Endothelial cell of umbilical vein (primary cell): ENCODE data around the gene ANKS1A. TPM values are rescaled to one million over a fixed set of nuclear protein-coding genes. Genes with fewer than 3 reads are reported as not detected.

Experiments
- BruUV-seq: library from RNA; stranded (reverse); fragments of 400-500 nt; replicated peaks from 2 replicates; lab custom pipeline; 2021; lab: Mats Ljungman, UMichigan
- CTCF ChIA-PET: fragments of 300-600, 350-600 bp; sonication (Branson Sonifier 250); formaldehyde crosslinking; loops from one replicate; lab custom pipeline; 2021; ENCODE audit warnings: antibody characterized with exemption, inconsistent platforms; lab: Charles Lee
- POLR2A ChIA-PET: fragments of 300-600, 350-600 bp; sonication (Branson Sonifier 250); formaldehyde crosslinking; loops from one replicate; lab custom pipeline; 2021; ENCODE audit warnings: antibody characterized with exemption, inconsistent platforms; lab: Charles Lee
- DNase-seq: peaks from one replicate; pipeline ENCODE4 v3.0.0-alpha.2; 2011; ENCODE audit warnings: low read depth, low spot score
- FAIRE-seq: peaks from 2 replicates; lab custom pipeline; 2011; peaks lifted over from hg19 to GRCh38; lab: Jason Lieb, UNC
- H2AFZ ChIP-seq: 2 replicates; pipeline ENCODE4 v1.6.0; 2012; ENCODE audit warnings: low read depth, low read length, control low read depth, inconsistent platforms
- H3K27ac ChIP-seq: 2 replicates; pipeline ENCODE4 v1.5.1; 2011; ENCODE audit warnings: low read depth, mild to moderate bottlenecking, control low read depth, low read length, moderate library complexity; ENCODE audit not compliant: insufficient read depth
- H3K27me3 ChIP-seq, 2 experiments: 2 replicates each; pipeline versions ENCODE4 v1.6.0 to v1.6.1; 2011; ENCODE audit warnings: low read length in 2 of 2, mixed read lengths in 1 of 2; ENCODE audit not compliant: control insufficient read depth in 2 of 2, insufficient read depth in 2 of 2
- H3K36me3 ChIP-seq, 2 experiments: 2 replicates in 1 of 2; 3 replicates in 1 of 2; pipeline ENCODE4 v1.5.1; 2011; ENCODE audit warnings: low read length in 2 of 2, mild to moderate bottlenecking in 1 of 2, moderate library complexity in 1 of 2; ENCODE audit not compliant: control insufficient read depth in 2 of 2, insufficient read depth in 2 of 2; ENCODE audit errors: extremely low read depth in 1 of 2
- H3K4me1 ChIP-seq: 3 replicates; pipeline ENCODE4 v1.5.1; 2011; ENCODE audit warnings: mild to moderate bottlenecking, low read length; ENCODE audit not compliant: control insufficient read depth, insufficient read depth; ENCODE audit errors: extremely low read depth
- H3K4me2 ChIP-seq: 2 replicates; pipeline ENCODE4 v1.6.1; 2011; ENCODE audit warnings: low read length, control low read depth, mixed read lengths; ENCODE audit not compliant: insufficient read depth
- H3K4me3 ChIP-seq, 3 experiments: fragments of 200-600 bp in 1 of 3; sonication (generic), shearing (Covaris generic) in 1 of 3; replicated peaks in 1 of 3; 2 replicates each; pipeline ENCODE4 v1.5.1; 2011 to 2016; ENCODE audit warnings: control low read depth in 3 of 3, low read length in 3 of 3, mild to moderate bottlenecking in 2 of 3, inconsistent platforms in 1 of 3, low read depth in 1 of 3, moderate library complexity in 1 of 3; ENCODE audit not compliant: insufficient read depth in 1 of 3
- H3K79me2 ChIP-seq: 2 replicates; pipeline ENCODE4 v1.6.0; 2012; ENCODE audit warnings: low read length, inconsistent platforms; ENCODE audit not compliant: control insufficient read depth, insufficient read depth
- H3K9ac ChIP-seq: replicated peaks from 2 replicates; pipeline ENCODE3; 2011; ENCODE audit warnings: low read length, control low read depth; ENCODE audit not compliant: insufficient read depth; ENCODE audit errors: extremely low read depth
- H3K9me1 ChIP-seq: replicated peaks from 3 replicates; pipeline ENCODE4 v1.6.0; 2011; ENCODE audit warnings: mild to moderate bottlenecking, low read length; ENCODE audit not compliant: control insufficient read depth, insufficient read depth; ENCODE audit errors: extremely low read depth
- H3K9me3 ChIP-seq: replicated peaks from 2 replicates; pipeline ENCODE4 v1.5.1; 2012; ENCODE audit warnings: low read length, inconsistent platforms; ENCODE audit not compliant: control insufficient read depth, insufficient read depth
- H4K20me1 ChIP-seq: replicated peaks from 2 replicates; pipeline ENCODE3; 2011; ENCODE audit warnings: mild to moderate bottlenecking, low read length; ENCODE audit not compliant: control insufficient read depth, insufficient read depth; ENCODE audit errors: extremely low read depth
- EZH2 ChIP-seq: IDR thresholded peaks from 2 replicates; pipeline ENCODE4 v1.6.1; 2012; ENCODE audit warnings: borderline replicate concordance, low read depth, mild to moderate bottlenecking, moderate library complexity, low read length, inconsistent platforms; ENCODE audit not compliant: severe bottlenecking
- FOS ChIP-seq: IDR thresholded peaks from 2 replicates; pipeline ENCODE4 v1.6.1; 2011; ENCODE audit warnings: mild to moderate bottlenecking, low read length, moderate library complexity, borderline replicate concordance; ENCODE audit not compliant: insufficient read depth
- GATA2 ChIP-seq: IDR thresholded peaks from 2 replicates; pipeline ENCODE4 v1.7.0; 2011; ENCODE audit warnings: low read depth, mild to moderate bottlenecking, moderate library complexity, mixed read lengths, low read length; ENCODE audit not compliant: insufficient read length, insufficient read depth
- JUN ChIP-seq: IDR thresholded peaks from 2 replicates; pipeline ENCODE4 v1.6.1; 2011; ENCODE audit warnings: borderline replicate concordance, low read depth; ENCODE audit not compliant: insufficient read length, insufficient read depth
- MYC ChIP-seq: IDR thresholded peaks from one replicate; pipeline ENCODE4 v1.6.1; 2011; ENCODE audit warnings: mild to moderate bottlenecking, low read depth, low read length
- POLR2A ChIP-seq: IDR thresholded peaks from 2 replicates; pipeline ENCODE4 v1.6.1; 2012; ENCODE audit warnings: low read depth, mild to moderate bottlenecking, control low read depth, low read length
- POLR2AphosphoS5 ChIP-seq: IDR thresholded peaks from 2 replicates; pipeline ENCODE4 v1.6.1; 2012; ENCODE audit warnings: low read depth, mild to moderate bottlenecking, control low read depth, low read length, moderate library complexity; ENCODE audit not compliant: insufficient read depth
- dilution Hi-C: fragments of 300-500 bp; cut with MboI; formaldehyde crosslinking; loops from one replicate; pipeline ENCODE4 v1.15.0; 2019; ENCODE audit warnings: low sequenced_read_pairs; ENCODE audit not compliant: extremely low pct_ligation_motif_present
- intact Hi-C: fragments of 100-400 bp; cut with micrococcal nuclease; formaldehyde crosslinking; loops from one replicate; pipeline ENCODE4 v1.10.0; 2022
- polyA plus RNA-seq, 4 experiments: library from polyadenylated mRNA; depleted of rRNA in 3 of 4; stranded (reverse) in 3 of 4; unstranded in 1 of 4; fragments of >200 nt; gene quantifications; 2 replicates each; pipeline versions ENCODE4 v1.2.1 to v1.2.3, GENCODE V29; 2011 to 2012; ENCODE audit warnings: missing spikeins in 1 of 4
- total RNA-seq: library from RNA; stranded (reverse); gene quantifications from 2 replicates; pipeline ENCODE4 v1.2.3, GENCODE V29; 2021
- TF ChIP-seq, protein P1 (sequence below): IDR thresholded peaks from 2 replicates; pipeline ENCODE4 v1.6.1; 2011; ENCODE audit not compliant: insufficient read depth, insufficient read length
- TF ChIP-seq, protein P2 (sequence below), 2 donors: IDR thresholded peaks; 1 replicate in 1 of 2; 2 replicates in 1 of 2; pipeline ENCODE4 v1.5.1; 2011; ENCODE audit warnings: low read length in 2 of 2, mild to moderate bottlenecking in 2 of 2, moderate library complexity in 2 of 2, control low read depth in 1 of 2, inconsistent platforms in 1 of 2, low read depth in 1 of 2; ENCODE audit not compliant: insufficient read depth in 1 of 2; ENCODE audit errors: extremely low read depth in 1 of 2

ANKS1A gene
- total and polyA plus RNA-seq, 2 donors (not counting 3 experiments of a cell fraction or from before 2014, with no cell fraction given) = 8.9 to 26.1 TPM

GRCh38 chr6:35061102-35061615 lies 172.1 kb downstream of the ANKS1A start:
- intact Hi-C loops = loop anchor here (5.0 kb wide), 1 partner anchor 74 kb away; no protein-coding TSS in a partner anchor

More at GRCh38 chr6:35061102-35061615, 172.1 kb downstream of the ANKS1A start:
- TF ChIP-seq POLR2AphosphoS5 = no peak
- TF ChIP-seq, protein P1, sequence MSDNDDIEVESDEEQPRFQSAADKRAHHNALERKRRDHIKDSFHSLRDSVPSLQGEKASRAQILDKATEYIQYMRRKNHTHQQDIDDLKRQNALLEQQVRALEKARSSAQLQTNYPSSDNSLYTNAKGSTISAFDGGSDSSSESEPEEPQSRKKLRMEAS = no peak
- TF ChIP-seq EZH2 = no peak
- TF ChIP-seq MYC = no peak
- TF ChIP-seq FOS = no peak
- TF ChIP-seq GATA2 = no peak
- TF ChIP-seq, protein P2, sequence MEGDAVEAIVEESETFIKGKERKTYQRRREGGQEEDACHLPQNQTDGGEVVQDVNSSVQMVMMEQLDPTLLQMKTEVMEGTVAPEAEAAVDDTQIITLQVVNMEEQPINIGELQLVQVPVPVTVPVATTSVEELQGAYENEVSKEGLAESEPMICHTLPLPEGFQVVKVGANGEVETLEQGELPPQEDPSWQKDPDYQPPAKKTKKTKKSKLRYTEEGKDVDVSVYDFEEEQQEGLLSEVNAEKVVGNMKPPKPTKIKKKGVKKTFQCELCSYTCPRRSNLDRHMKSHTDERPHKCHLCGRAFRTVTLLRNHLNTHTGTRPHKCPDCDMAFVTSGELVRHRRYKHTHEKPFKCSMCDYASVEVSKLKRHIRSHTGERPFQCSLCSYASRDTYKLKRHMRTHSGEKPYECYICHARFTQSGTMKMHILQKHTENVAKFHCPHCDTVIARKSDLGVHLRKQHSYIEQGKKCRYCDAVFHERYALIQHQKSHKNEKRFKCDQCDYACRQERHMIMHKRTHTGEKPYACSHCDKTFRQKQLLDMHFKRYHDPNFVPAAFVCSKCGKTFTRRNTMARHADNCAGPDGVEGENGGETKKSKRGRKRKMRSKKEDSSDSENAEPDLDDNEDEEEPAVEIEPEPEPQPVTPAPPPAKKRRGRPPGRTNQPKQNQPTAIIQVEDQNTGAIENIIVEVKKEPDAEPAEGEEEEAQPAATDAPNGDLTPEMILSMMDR (IDR thresholded peaks at IDR 0.05; ENCODE audit: extremely low read depth in 1 of 2, insufficient read depth in 1 of 2, low read depth in 1 of 2, low read length in 2 of 2) = no peak
- no peak for TF ChIP-seq POLR2A
- TF ChIP-seq JUN = no peak
- Histone ChIP-seq H2AFZ (no peak overlapping the region), H3K4me3 (no peak overlapping the region), H3K9me3 (no peaks in the 10 kb centered on the region), H4K20me1 (no peaks in the 10 kb centered on the region), H3K36me3 (peaks cover 0 to 37% of the 10 kb centered on the region in 2 experiments), H3K79me2 (no peaks in the 10 kb centered on the region), H3K27ac (no peak overlapping the region), H3K4me2 (no peak overlapping the region), H3K27me3 (no peaks in the 10 kb centered on the region), H3K4me1 (peaks cover 9% of the 10 kb centered on the region), H3K9me1 (no peaks in the 10 kb centered on the region), H3K9ac (no peak overlapping the region)
- POLR2A ChIA-PET = no interaction called here
- CTCF ChIA-PET = interaction anchor here (3.2 kb wide), 1 partner anchor 74 kb away, joined by 16 read pairs; no protein-coding TSS in a partner anchor
- no TSS peak for BruUV-seq
- dilution Hi-C loops = no loop called here
- no peak for FAIRE-seq
- DNase-seq = no peak
